GM23248 (cell line): ENCODE results near the gene CXCR1. TPM values are rescaled to one million over a fixed set of nuclear protein-coding genes. Genes with fewer than 3 reads are reported as not detected.

Experiments
- DNase-seq: peaks from one replicate; pipeline ENCODE4 v3.0.0-alpha.2; 2015
- H2AFZ ChIP-seq: fragments of 200-600 bp; sonication (generic); 2 replicates; pipeline ENCODE4 v1.6.1; 2016; ENCODE audit warnings: antibody characterized with exemption
- H3F3A ChIP-seq: fragments of 200-600 bp; sonication (generic); 2 replicates; pipeline ENCODE4 v1.6.1; 2016; ENCODE audit warnings: mild to moderate bottlenecking, antibody characterized with exemption, mixed run types; ENCODE audit not compliant: insufficient read depth
- H3K27ac ChIP-seq: fragments of 200-600 bp; sonication (generic); 2 replicates; pipeline ENCODE4 v1.5.1; 2016; ENCODE audit warnings: mild to moderate bottlenecking
- H3K27me3 ChIP-seq: fragments of 200-600 bp; sonication (generic); replicated peaks from 2 replicates; pipeline ENCODE4 v1.6.1; 2016; ENCODE audit warnings: mild to moderate bottlenecking; ENCODE audit not compliant: insufficient read depth
- H3K36me3 ChIP-seq: fragments of 200-600 bp; sonication (generic); 2 replicates; pipeline ENCODE4 v1.6.1; 2016; ENCODE audit warnings: low read depth, mild to moderate bottlenecking
- H3K4me1 ChIP-seq: fragments of 200-600 bp; sonication (generic); 2 replicates; pipeline ENCODE4 v1.6.1; 2016; ENCODE audit warnings: mild to moderate bottlenecking; ENCODE audit not compliant: insufficient read depth
- H3K4me2 ChIP-seq: fragments of 200-600 bp; sonication (generic); one replicate; pipeline ENCODE4 v1.6.1; 2016; ENCODE audit warnings: mild to moderate bottlenecking; ENCODE audit not compliant: unreplicated experiment
- H3K4me3 ChIP-seq: fragments of 200-600 bp; sonication (generic); 2 replicates; pipeline ENCODE4 v1.5.1; 2016; ENCODE audit warnings: mild to moderate bottlenecking
- H3K79me2 ChIP-seq: fragments of 200-600 bp; sonication (generic); 2 replicates; pipeline ENCODE4 v1.6.1; 2016; ENCODE audit warnings: mild to moderate bottlenecking; ENCODE audit not compliant: insufficient read depth
- H3K9ac ChIP-seq: fragments of 200-600 bp; sonication (generic); 2 replicates; pipeline ENCODE4 v1.6.1; 2016; ENCODE audit warnings: mild to moderate bottlenecking
- H3K9me2 ChIP-seq: fragments of 200-600 bp; sonication (generic); 2 replicates; pipeline ENCODE4 v1.6.1; 2016; ENCODE audit warnings: mixed run types, mild to moderate bottlenecking, moderate library complexity; ENCODE audit not compliant: insufficient read depth
- H3K9me3 ChIP-seq: fragments of 200-600 bp; sonication (generic); one replicate; pipeline ENCODE4 v1.6.1; 2017; ENCODE audit warnings: low read depth
- H4K20me1 ChIP-seq: fragments of 200-600 bp; sonication (generic); 2 replicates; pipeline ENCODE4 v1.6.0; 2016; ENCODE audit not compliant: insufficient read depth
- EZH2 ChIP-seq: fragments of 200-600 bp; sonication (generic); IDR thresholded peaks from 2 replicates; pipeline ENCODE4 v1.6.1; 2018; ENCODE audit warnings: antibody characterized with exemption, mild to moderate bottlenecking; ENCODE audit not compliant: insufficient read depth, poor library complexity, severe bottlenecking
- EZH2phosphoT487 ChIP-seq: fragments of 200-600 bp; sonication (generic); IDR thresholded peaks from 2 replicates; pipeline ENCODE4 v1.6.1; 2018; ENCODE audit warnings: antibody characterized with exemption, moderate library complexity, mild to moderate bottlenecking, low read depth; ENCODE audit not compliant: insufficient read depth
- WGBS, 2 experiments: methylation state at CpG; one replicate each; pipeline ENCODE4 v1.1.6; 2015 to 2017; ENCODE audit warnings: low lambda C conversion rate in 2 of 2, low coverage in 1 of 2; ENCODE audit errors: missing lambda C conversion rate in 2 of 2; 5-methylcytosine and 5-hydroxymethylcytosine counted together
- in situ Hi-C: fragments of 300-500 bp; cut with MboI; formaldehyde crosslinking; loops from 2 replicates; pipeline ENCODE4 v1.15.0; 2020
- polyA plus RNA-seq: library from polyadenylated mRNA; unstranded; fragments of >200 nt; fragmentation: Nextera tagmentation; extraction: Ambion mirVana; gene quantifications from 2 replicates; pipeline ENCODE4 v1.2.1, GENCODE V29; 2016
- total RNA-seq: library from RNA; depleted of rRNA; stranded (reverse); fragments of >200 nt; shearing (Covaris generic); gene quantifications from 2 replicates; pipeline ENCODE4 v1.2.3, GENCODE V29; 2014; rRNA removed

CXCR1 gene
- total RNA-seq (not detected in 2 replicates), polyA plus RNA-seq (not detected in 2 replicates)

DNA sequence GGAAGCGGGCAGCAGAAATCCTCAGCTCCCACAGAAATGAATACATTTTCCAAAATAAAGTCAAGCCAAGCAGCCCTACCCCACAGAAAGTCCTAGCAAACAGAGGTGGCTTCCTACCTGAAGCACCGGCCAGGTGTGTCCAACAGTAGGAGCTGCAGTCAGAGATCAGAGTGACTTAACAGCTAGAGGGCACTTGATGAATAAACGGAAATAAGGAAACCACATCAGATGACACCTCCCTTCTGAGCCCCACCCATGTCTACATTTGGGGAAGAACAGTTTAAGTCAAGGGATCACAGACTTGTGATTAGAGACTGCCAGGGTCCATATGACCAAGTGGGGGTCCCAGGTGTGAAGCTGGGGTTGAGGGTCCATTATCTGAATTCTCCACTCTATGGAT lies at the start of gene CXCR1:
CXCR1 (minus strand) TSS at position 172 of the 400 bp plus-strand sequence. CDS start 1,751 bp downstream, outside the sequence.
- Histone ChIP-seq H3K79me2 (no peaks in the 10 kb centered on the region), H3K27me3 (peaks cover 74% of the 10 kb centered on the region), H2AFZ (no peak within 1 kb of the TSS), H4K20me1 (no peaks in the 10 kb centered on the region), H3K9me3 (no peaks in the 10 kb centered on the region), H3K36me3 (no peaks in the 10 kb centered on the region), H3K9me2 (no peaks in the 10 kb centered on the region), H3K27ac (no peak within 1 kb of the TSS), H3K4me1 (no peaks in the 10 kb centered on the region), H3K4me2 (no peak within 1 kb of the TSS), H3K4me3 (no peak within 1 kb of the TSS), H3F3A (no peaks in the 10 kb centered on the region), H3K9ac (no peak within 1 kb of the TSS)
- 54 to 55% methylated on average over 3 of the region's 3 CpGs for WGBS, 2 experiments
- in situ Hi-C loops, result no loop called here
- no peak for TF ChIP-seq EZH2
- TF ChIP-seq EZH2phosphoT487, result no peak
- no peak for DNase-seq

DNA sequence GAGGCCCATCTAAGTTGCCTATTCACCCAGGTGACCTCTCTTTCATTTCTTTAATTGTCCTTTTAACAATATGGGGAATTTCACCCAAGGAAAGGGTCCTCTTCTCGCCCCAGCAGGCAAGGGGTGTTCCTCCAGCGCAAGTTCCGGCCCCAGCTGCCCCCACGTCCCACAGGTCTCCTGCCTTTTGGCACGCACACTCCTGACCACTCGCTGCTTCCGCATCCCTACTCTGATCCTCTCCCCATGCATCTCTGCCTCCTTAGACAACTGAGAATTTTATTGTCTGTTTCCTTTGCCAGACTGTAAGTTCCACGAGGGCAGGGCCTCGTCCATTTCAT lies 49.5 kb upstream of the CXCR1 start:
- Histone ChIP-seq H3K9me2 (no peaks in the 10 kb centered on the region), H3K27me3 (no peaks in the 10 kb centered on the region), H3K27ac (peak overlapping the region; percentile 91), H3F3A (peaks cover 22% of the 10 kb centered on the region), H4K20me1 (peaks cover 25% of the 10 kb centered on the region), H3K9me3 (no peaks in the 10 kb centered on the region), H3K4me3 (peak overlapping the region; percentile 99), H3K79me2 (peaks cover 53% of the 10 kb centered on the region), H3K4me2 (peak overlapping the region; percentile 79), H2AFZ (peak overlapping the region; percentile 95), H3K4me1 (peaks cover 27% of the 10 kb centered on the region), H3K9ac (peak overlapping the region; percentile 98), H3K36me3 (0 out of 2 replicates have a peak, but pooled peaks cover under 1% of the 10 kb centered on the region)
- in situ Hi-C loops, result no loop called here
- WGBS, 2 experiments, result 43 to 44% methylated on average over 9 of the region's 9 CpGs
- TF ChIP-seq EZH2phosphoT487 (no peak), EZH2 (no peak)
- DNase-seq, result no peak

DNA sequence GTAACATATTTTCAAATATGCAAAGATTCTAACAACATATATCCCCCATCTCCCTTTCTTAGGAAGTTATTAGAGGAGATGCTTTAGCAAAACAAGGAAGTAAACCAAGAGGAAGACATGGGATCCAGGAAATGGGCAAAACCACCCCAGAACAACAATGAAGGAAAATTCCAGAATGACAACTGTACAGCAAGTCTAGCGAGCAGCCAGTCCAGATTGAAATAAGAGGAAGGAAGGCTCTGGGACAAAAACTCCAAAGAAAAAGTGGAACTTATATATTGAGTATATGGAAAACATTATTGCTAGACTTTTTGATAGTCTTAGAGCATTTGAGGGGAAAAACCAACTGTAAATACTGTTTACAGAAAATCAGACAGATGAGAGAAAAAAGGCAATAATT lies 47.4 kb upstream of the CXCR1 start:
- Histone ChIP-seq H3K27ac (no peak overlapping the region), H3K9ac (no peak overlapping the region), H4K20me1 (peaks cover 8% of the 10 kb centered on the region; the same call in 1 of the 2 replicates), H3K9me3 (no peaks in the 10 kb centered on the region), H2AFZ (no peak overlapping the region), H3F3A (peaks cover 18% of the 10 kb centered on the region), H3K4me1 (peaks cover 6% of the 10 kb centered on the region; the same call in 1 of the 2 replicates), H3K9me2 (no peaks in the 10 kb centered on the region), H3K27me3 (no peaks in the 10 kb centered on the region), H3K4me3 (no peak overlapping the region), H3K36me3 (no peaks in the 10 kb centered on the region), H3K79me2 (peaks cover 31% of the 10 kb centered on the region), H3K4me2 (no peak overlapping the region)
- DNase-seq, result no peak
- 53 to 63% methylated on average over 1 of the region's 1 CpG for WGBS, 2 experiments
- in situ Hi-C loops, result no loop called here
- TF ChIP-seq EZH2phosphoT487 (no peak), EZH2 (no peak)

DNA sequence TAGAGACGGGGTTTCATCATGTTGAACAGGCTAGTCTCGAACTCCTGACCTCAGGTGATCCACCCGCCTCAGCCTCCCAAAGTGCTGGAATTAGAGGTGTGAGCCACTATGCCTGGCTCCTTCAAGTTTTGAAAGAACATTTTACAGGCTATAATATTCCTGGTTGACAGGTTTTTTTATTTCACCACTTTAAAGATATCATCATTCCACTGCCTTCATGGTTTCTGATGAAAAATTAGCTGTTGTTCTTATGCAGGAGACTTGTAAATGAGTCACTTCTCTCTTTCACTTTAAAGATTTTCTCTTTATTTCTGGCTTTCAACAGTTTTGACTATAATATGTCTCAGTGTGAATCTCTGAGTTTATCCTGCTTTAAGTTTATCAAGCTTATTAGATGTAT lies 42.3 kb upstream of the CXCR1 start:
- TF ChIP-seq EZH2phosphoT487 (no peak), EZH2 (no peak)
- no peak for DNase-seq
- H3F3A ChIP-seq, result no peaks in the 10 kb centered on the region
- H4K20me1 ChIP-seq, result no peaks in the 10 kb centered on the region
- peaks cover 5% of the 10 kb centered on the region; the same call in 1 of the 2 replicates for H3K27me3 ChIP-seq
- no peaks in the 10 kb centered on the region for H3K36me3 ChIP-seq
- no peak overlapping the region for H3K9ac ChIP-seq
- H3K9me3 ChIP-seq, result no peaks in the 10 kb centered on the region
- H3K9me2 ChIP-seq, result no peaks in the 10 kb centered on the region
- H3K4me3 ChIP-seq, result no peak overlapping the region
- in situ Hi-C loops, result no loop called here
- H3K4me2 ChIP-seq, result no peak overlapping the region
- H3K27ac ChIP-seq, result no peak overlapping the region
- H3K79me2 ChIP-seq, result no peaks in the 10 kb centered on the region
- H3K4me1 ChIP-seq, result no peaks in the 10 kb centered on the region
- WGBS, 2 experiments, result 66 to 72% methylated on average over 3 of the region's 3 CpGs
- no peak overlapping the region for H2AFZ ChIP-seq

- H3K9me3 ChIP-seq, result no peaks in the 10 kb centered on the region
- no peaks in the 10 kb centered on the region for H3K4me1 ChIP-seq
- TF ChIP-seq EZH2phosphoT487 (no peak), EZH2 (no peak)
- in situ Hi-C loops, result no loop called here
- no peak for DNase-seq
- no peaks in the 10 kb centered on the region for H3K36me3 ChIP-seq
- H3K9me2 ChIP-seq, result no peaks in the 10 kb centered on the region
- H2AFZ ChIP-seq, result no peak overlapping the region
- no peak overlapping the region for H3K4me2 ChIP-seq
- no peaks in the 10 kb centered on the region for H3K79me2 ChIP-seq
- H3K9ac ChIP-seq, result no peak overlapping the region
- H3K27ac ChIP-seq, result no peak overlapping the region
- H4K20me1 ChIP-seq, result no peaks in the 10 kb centered on the region
- 53% methylated on average over 3 of the region's 3 CpGs for WGBS, 2 experiments
- no peak overlapping the region for H3K4me3 ChIP-seq
- H3K27me3 ChIP-seq, result peaks cover 19% of the 10 kb centered on the region
- H3F3A ChIP-seq, result no peaks in the 10 kb centered on the region
Measured at GRCh38 chr2:218202266-218202665, 35.5 kb upstream of the CXCR1 start.
